GM23248 (cell line): ENCODE results near the gene PPP6R3. TPM values are rescaled to one million over a fixed set of nuclear protein-coding genes. Genes with fewer than 3 reads are reported as not detected.
A peak's percentile ranks its signal among the peaks of the same experiment; 100 is the strongest.
"Not testable (repeated sequence)": the region's sequence is repeated elsewhere in the genome, so short reads cannot be mapped to it uniquely, and the experiment has no call there.

Source experiments
- DNase-seq: peaks from one replicate; pipeline ENCODE4 v3.0.0-alpha.2; 2015
- H2AFZ ChIP-seq: fragments of 200-600 bp; sonication (generic); 2 replicates; pipeline ENCODE4 v1.6.1; 2016; ENCODE audit warnings: antibody characterized with exemption
- H3F3A ChIP-seq: fragments of 200-600 bp; sonication (generic); 2 replicates; pipeline ENCODE4 v1.6.1; 2016; ENCODE audit warnings: mild to moderate bottlenecking, antibody characterized with exemption, mixed run types; ENCODE audit not compliant: insufficient read depth
- H3K27ac ChIP-seq: fragments of 200-600 bp; sonication (generic); 2 replicates; pipeline ENCODE4 v1.5.1; 2016; ENCODE audit warnings: mild to moderate bottlenecking
- H3K27me3 ChIP-seq: fragments of 200-600 bp; sonication (generic); replicated peaks from 2 replicates; pipeline ENCODE4 v1.6.1; 2016; ENCODE audit warnings: mild to moderate bottlenecking; ENCODE audit not compliant: insufficient read depth
- H3K36me3 ChIP-seq: fragments of 200-600 bp; sonication (generic); 2 replicates; pipeline ENCODE4 v1.6.1; 2016; ENCODE audit warnings: low read depth, mild to moderate bottlenecking
- H3K4me1 ChIP-seq: fragments of 200-600 bp; sonication (generic); 2 replicates; pipeline ENCODE4 v1.6.1; 2016; ENCODE audit warnings: mild to moderate bottlenecking; ENCODE audit not compliant: insufficient read depth
- H3K4me2 ChIP-seq: fragments of 200-600 bp; sonication (generic); one replicate; pipeline ENCODE4 v1.6.1; 2016; ENCODE audit warnings: mild to moderate bottlenecking; ENCODE audit not compliant: unreplicated experiment
- H3K4me3 ChIP-seq: fragments of 200-600 bp; sonication (generic); 2 replicates; pipeline ENCODE4 v1.5.1; 2016; ENCODE audit warnings: mild to moderate bottlenecking
- H3K79me2 ChIP-seq: fragments of 200-600 bp; sonication (generic); 2 replicates; pipeline ENCODE4 v1.6.1; 2016; ENCODE audit warnings: mild to moderate bottlenecking; ENCODE audit not compliant: insufficient read depth
- H3K9ac ChIP-seq: fragments of 200-600 bp; sonication (generic); 2 replicates; pipeline ENCODE4 v1.6.1; 2016; ENCODE audit warnings: mild to moderate bottlenecking
- H3K9me2 ChIP-seq: fragments of 200-600 bp; sonication (generic); 2 replicates; pipeline ENCODE4 v1.6.1; 2016; ENCODE audit warnings: mixed run types, mild to moderate bottlenecking, moderate library complexity; ENCODE audit not compliant: insufficient read depth
- H3K9me3 ChIP-seq: fragments of 200-600 bp; sonication (generic); one replicate; pipeline ENCODE4 v1.6.1; 2017; ENCODE audit warnings: low read depth
- H4K20me1 ChIP-seq: fragments of 200-600 bp; sonication (generic); 2 replicates; pipeline ENCODE4 v1.6.0; 2016; ENCODE audit not compliant: insufficient read depth
- EZH2 ChIP-seq: fragments of 200-600 bp; sonication (generic); IDR thresholded peaks from 2 replicates; pipeline ENCODE4 v1.6.1; 2018; ENCODE audit warnings: antibody characterized with exemption, mild to moderate bottlenecking; ENCODE audit not compliant: insufficient read depth, poor library complexity, severe bottlenecking
- EZH2phosphoT487 ChIP-seq: fragments of 200-600 bp; sonication (generic); IDR thresholded peaks from 2 replicates; pipeline ENCODE4 v1.6.1; 2018; ENCODE audit warnings: antibody characterized with exemption, moderate library complexity, mild to moderate bottlenecking, low read depth; ENCODE audit not compliant: insufficient read depth
- WGBS, 2 experiments: methylation state at CpG; one replicate each; pipeline ENCODE4 v1.1.6; 2015 to 2017; ENCODE audit warnings: low lambda C conversion rate in 2 of 2, low coverage in 1 of 2; ENCODE audit errors: missing lambda C conversion rate in 2 of 2; 5-methylcytosine and 5-hydroxymethylcytosine counted together
- in situ Hi-C: fragments of 300-500 bp; cut with MboI; formaldehyde crosslinking; loops from 2 replicates; pipeline ENCODE4 v1.15.0; 2020
- polyA plus RNA-seq: library from polyadenylated mRNA; unstranded; fragments of >200 nt; fragmentation: Nextera tagmentation; extraction: Ambion mirVana; gene quantifications from 2 replicates; pipeline ENCODE4 v1.2.1, GENCODE V29; 2016
- total RNA-seq: library from RNA; depleted of rRNA; stranded (reverse); fragments of >200 nt; shearing (Covaris generic); gene quantifications from 2 replicates; pipeline ENCODE4 v1.2.3, GENCODE V29; 2014

Gene PPP6R3
- total and polyA plus RNA-seq, 2 experiments from 2014 or later, result 47.5 to 96.0 TPM

DNA sequence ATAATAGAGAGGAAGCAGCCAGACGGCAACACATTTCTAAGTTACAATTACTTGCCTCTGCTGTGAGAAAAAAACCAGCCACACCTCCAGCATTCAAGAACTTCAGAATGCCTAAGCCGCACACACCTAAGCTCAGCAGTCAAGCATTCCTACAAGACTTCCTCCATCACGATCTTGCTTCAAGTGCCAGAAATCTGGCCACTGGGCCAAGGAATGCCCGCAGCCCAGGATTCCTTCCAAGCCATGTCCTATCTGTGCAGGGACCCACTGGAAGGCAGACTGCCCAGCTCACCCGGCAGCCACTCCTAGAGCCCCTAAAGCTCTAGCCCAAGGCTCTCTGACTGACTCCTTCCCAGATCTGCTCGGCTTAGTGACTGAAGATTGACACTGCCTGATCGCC lies 165.7 kb downstream of the PPP6R3 start:
- H3F3A ChIP-seq, H3K79me2 ChIP-seq, H3K4me3 ChIP-seq, H3K27me3 ChIP-seq, H2AFZ ChIP-seq, in situ Hi-C loops, H3K9ac ChIP-seq, H3K9me2 ChIP-seq, H3K4me1 ChIP-seq, H3K36me3 ChIP-seq, DNase-seq, H3K4me2 ChIP-seq, H3K9me3 ChIP-seq, H4K20me1 ChIP-seq, H3K27ac ChIP-seq: not testable (repeated sequence)
- WGBS, 2 experiments, result 81 to 85% methylated on average over 7 of the region's 7 CpGs

DNA sequence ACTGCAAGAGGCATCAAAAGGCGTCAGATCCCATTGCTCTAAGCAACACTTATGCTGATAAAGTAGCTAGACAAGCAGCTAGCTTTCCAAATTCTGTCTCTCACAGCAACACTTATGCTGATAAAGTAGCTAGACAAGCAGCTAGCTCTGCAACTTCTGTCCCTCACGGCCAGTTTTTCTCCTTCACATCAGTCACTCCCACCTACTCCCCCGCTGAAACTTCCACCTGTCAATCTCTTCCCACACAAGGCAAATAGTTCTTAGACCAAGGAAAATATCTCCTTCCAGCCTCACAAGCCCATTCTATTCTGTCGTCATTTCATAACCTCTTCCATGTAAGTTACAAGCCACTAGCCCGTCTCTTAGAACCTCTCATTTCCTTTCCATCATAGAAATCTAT lies 168.3 kb downstream of the PPP6R3 start:
- H3K79me2 ChIP-seq, H3K4me3 ChIP-seq, H3K36me3 ChIP-seq, H3K4me1 ChIP-seq, H4K20me1 ChIP-seq, in situ Hi-C loops, H3F3A ChIP-seq, H3K9ac ChIP-seq, H3K27ac ChIP-seq, DNase-seq, H3K9me3 ChIP-seq, H3K9me2 ChIP-seq, H3K4me2 ChIP-seq, H2AFZ ChIP-seq, H3K27me3 ChIP-seq: not testable (repeated sequence)
- WGBS, 2 experiments, result 63 to 67% methylated on average over 3 to 5 of the region's 5 CpGs

DNA sequence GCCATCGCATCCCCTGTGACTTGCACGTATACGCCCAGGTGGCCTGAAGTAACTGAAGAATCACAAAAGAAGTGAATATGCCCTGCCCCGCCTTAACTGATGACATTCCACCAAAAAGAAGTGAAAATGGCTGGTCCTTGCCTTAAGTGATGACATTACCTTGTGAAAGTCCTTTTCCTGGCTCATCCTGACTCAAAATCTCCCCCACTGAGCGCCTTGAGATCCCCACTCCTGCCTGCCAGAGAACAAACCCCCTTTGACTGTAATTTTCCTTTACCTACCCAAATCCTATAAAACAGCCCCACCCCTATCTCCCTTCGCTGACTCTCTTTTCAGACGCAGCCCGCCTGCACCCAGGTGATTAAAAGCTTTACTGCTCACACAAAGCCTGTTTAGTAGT lies 171.8 kb downstream of the PPP6R3 start:
- peaks cover 21% of the 10 kb centered on the region; the same call in 1 of the 2 replicates for H3K27me3 ChIP-seq
- H3K9ac ChIP-seq, H3K36me3 ChIP-seq, H2AFZ ChIP-seq, DNase-seq, H3K9me3 ChIP-seq, in situ Hi-C loops, H3F3A ChIP-seq, H3K79me2 ChIP-seq, H3K4me1 ChIP-seq, H3K9me2 ChIP-seq, H3K27ac ChIP-seq, H4K20me1 ChIP-seq, H3K4me3 ChIP-seq, H3K4me2 ChIP-seq: not testable (repeated sequence)
- 84 to 87% methylated on average over 8 of the region's 8 CpGs for WGBS, 2 experiments

DNA sequence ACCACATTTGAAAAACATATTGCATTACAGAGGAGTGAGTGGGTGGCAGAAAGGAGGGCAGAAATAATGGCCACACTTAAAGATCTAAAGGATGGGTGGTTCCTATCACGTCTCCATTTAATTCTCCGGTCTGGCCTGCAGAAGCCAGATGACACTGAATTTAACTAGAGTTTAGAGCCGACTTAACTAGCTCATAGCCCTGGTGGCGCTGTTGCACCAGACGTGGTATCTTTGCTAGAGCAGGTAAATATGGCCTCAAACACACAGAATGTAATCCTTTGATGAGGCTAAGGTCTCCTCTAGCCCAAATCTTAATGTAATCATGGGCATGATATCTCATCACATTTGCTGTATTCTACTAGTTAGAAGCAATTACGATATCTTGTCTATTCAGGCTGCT lies 172.2 kb downstream of the PPP6R3 start:
- WGBS, 2 experiments, result 49 to 52% methylated on average over 6 of the region's 6 CpGs
- no peaks in the 10 kb centered on the region for H4K20me1 ChIP-seq
- no peaks in the 10 kb centered on the region for H3K79me2 ChIP-seq
- H2AFZ ChIP-seq, result no peak overlapping the region
- no peaks in the 10 kb centered on the region for H3K9me3 ChIP-seq
- DNase-seq, result peak; percentile 65
- no peaks in the 10 kb centered on the region for H3F3A ChIP-seq
- no peak overlapping the region for H3K4me3 ChIP-seq
- no peaks in the 10 kb centered on the region for H3K4me1 ChIP-seq
- H3K9ac ChIP-seq, result no peak overlapping the region
- in situ Hi-C loops, result no loop called here
- H3K4me2 ChIP-seq, result no peak overlapping the region
- TF ChIP-seq EZH2 (no peak), EZH2phosphoT487 (no peak)
- H3K36me3 ChIP-seq, result no peaks in the 10 kb centered on the region
- no peak overlapping the region for H3K27ac ChIP-seq
- no peaks in the 10 kb centered on the region for H3K9me2 ChIP-seq
- peaks cover 21% of the 10 kb centered on the region; the same call in 1 of the 2 replicates for H3K27me3 ChIP-seq

DNA sequence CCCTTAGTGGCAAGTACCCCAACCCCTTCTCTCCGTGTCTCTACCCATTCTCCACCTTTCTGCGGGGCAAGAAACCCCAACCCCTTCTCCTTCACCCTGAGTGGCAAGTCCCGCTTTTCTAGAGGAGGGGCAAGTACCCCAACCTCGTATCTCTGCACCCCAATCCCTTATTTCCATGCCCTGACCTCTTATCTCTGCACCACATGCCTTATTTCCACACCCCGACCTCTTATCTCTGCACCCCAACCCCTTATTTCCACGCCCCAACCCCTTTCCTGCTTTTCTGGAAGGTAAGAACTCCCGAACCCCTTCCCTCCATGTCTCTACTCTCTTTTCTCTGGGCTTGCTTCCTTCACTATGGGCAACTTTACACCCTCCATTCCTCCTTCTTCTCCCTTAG lies 174.1 kb downstream of the PPP6R3 start:
- H3K27ac ChIP-seq, H3K36me3 ChIP-seq, DNase-seq, H2AFZ ChIP-seq, H3K4me2 ChIP-seq, H3K4me1 ChIP-seq, H3F3A ChIP-seq, H3K4me3 ChIP-seq, H4K20me1 ChIP-seq, in situ Hi-C loops, H3K9me2 ChIP-seq, H3K9me3 ChIP-seq, H3K9ac ChIP-seq, H3K79me2 ChIP-seq: not testable (repeated sequence)
- 39 to 42% methylated on average over 7 of the region's 7 CpGs for WGBS, 2 experiments
- peaks cover 21% of the 10 kb centered on the region; the same call in 1 of the 2 replicates for H3K27me3 ChIP-seq
